Nephron progenitor cell (in vitro differentiated cells): ENCODE measurements around the gene GAD1.

Experiments
- DNase-seq: peaks from one replicate; pipeline ENCODE4 v3.0.0; 2021
- H3K27ac Mint-ChIP-seq: 2 replicates; pipeline ENCODE4 v1.8.0; 2021; ENCODE audit warnings: mild to moderate bottlenecking, moderate library complexity, mixed read lengths
- H3K27me3 Mint-ChIP-seq: 2 replicates; pipeline ENCODE4 v1.8.0; 2021; ENCODE audit warnings: mild to moderate bottlenecking, low read depth, mixed read lengths; ENCODE audit not compliant: poor library complexity
- H3K36me3 Mint-ChIP-seq: 2 replicates; pipeline ENCODE4 v1.8.0; 2021; ENCODE audit warnings: low read depth, mixed read lengths
- H3K4me1 Mint-ChIP-seq: 2 replicates; pipeline ENCODE4 v1.8.0; 2021; ENCODE audit warnings: mixed read lengths
- H3K4me3 Mint-ChIP-seq: 2 replicates; pipeline ENCODE4 v1.8.0; 2021; ENCODE audit warnings: mild to moderate bottlenecking, moderate library complexity, mixed read lengths
- H3K9me3 Mint-ChIP-seq: 2 replicates; pipeline ENCODE4 v1.8.0; 2021; ENCODE audit warnings: mild to moderate bottlenecking, moderate library complexity, mixed read lengths
- TF ChIP-seq, protein P1 (sequence below): fragments of 200-600 bp; sonication (generic); IDR thresholded peaks from 2 replicates; pipeline ENCODE4 v1.5.0; 2021; ENCODE audit warnings: antibody characterized with exemption

GAD1 gene

DNA sequence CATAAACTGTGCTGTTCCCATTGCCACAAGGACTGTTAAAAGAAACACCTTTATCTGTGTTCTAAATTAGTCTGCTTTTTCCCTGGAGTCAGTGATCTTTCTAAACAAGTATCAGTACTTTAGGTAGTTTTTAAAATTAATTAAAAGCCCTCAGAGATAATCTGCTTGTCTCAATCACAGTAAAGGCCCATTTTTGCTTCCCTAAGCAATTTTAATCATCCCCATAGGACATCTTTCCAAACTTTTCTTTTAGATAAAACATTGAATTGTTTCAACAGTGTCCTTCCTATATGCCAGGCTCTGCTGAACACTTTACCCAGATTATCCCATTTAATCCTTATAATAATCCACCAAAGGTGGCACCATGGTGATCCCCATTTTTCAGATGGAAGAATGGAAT is 42.6 kb upstream of the GAD1 start:
- Mint-ChIP-seq H3K4me1 (peaks cover 27% of the 10 kb centered on the region), H3K9me3 (no peaks in the 10 kb centered on the region), H3K36me3 (no peaks in the 10 kb centered on the region), H3K4me3 (no peak overlapping the region), H3K27ac (peak overlapping the region; percentile 11), H3K27me3 (peaks cover 3% of the 10 kb centered on the region)
- TF ChIP-seq, protein P1, sequence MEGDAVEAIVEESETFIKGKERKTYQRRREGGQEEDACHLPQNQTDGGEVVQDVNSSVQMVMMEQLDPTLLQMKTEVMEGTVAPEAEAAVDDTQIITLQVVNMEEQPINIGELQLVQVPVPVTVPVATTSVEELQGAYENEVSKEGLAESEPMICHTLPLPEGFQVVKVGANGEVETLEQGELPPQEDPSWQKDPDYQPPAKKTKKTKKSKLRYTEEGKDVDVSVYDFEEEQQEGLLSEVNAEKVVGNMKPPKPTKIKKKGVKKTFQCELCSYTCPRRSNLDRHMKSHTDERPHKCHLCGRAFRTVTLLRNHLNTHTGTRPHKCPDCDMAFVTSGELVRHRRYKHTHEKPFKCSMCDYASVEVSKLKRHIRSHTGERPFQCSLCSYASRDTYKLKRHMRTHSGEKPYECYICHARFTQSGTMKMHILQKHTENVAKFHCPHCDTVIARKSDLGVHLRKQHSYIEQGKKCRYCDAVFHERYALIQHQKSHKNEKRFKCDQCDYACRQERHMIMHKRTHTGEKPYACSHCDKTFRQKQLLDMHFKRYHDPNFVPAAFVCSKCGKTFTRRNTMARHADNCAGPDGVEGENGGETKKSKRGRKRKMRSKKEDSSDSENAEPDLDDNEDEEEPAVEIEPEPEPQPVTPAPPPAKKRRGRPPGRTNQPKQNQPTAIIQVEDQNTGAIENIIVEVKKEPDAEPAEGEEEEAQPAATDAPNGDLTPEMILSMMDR = no peak
- no peak for DNase-seq

DNA sequence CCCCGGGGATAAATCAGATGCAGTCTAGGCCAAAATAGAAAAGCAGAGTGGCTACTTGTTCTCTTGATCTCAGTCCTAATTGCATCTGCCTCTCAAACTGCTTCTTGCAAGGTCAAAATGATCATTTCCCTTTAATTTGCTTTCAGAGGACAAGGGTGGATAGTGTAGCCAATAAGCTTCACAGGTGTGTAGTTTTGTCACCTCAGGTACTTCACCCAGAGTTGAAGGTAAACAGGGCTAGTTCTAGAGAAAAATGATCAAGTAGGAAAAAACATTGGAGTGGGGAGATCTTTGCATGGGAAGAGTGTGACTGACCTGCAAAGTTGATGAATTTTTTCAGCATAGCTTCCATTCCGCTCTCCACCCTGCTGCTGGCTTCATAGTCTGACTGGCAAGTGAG is 37.8 kb upstream of the GAD1 start:
- Mint-ChIP-seq H3K27me3 (no peaks in the 10 kb centered on the region), H3K27ac (peak overlapping the region; percentile 64), H3K4me1 (no peaks in the 10 kb centered on the region), H3K4me3 (no peak overlapping the region), H3K36me3 (no peaks in the 10 kb centered on the region), H3K9me3 (no peaks in the 10 kb centered on the region)
- no peak for DNase-seq
- TF ChIP-seq, protein P1 = no peak

DNA sequence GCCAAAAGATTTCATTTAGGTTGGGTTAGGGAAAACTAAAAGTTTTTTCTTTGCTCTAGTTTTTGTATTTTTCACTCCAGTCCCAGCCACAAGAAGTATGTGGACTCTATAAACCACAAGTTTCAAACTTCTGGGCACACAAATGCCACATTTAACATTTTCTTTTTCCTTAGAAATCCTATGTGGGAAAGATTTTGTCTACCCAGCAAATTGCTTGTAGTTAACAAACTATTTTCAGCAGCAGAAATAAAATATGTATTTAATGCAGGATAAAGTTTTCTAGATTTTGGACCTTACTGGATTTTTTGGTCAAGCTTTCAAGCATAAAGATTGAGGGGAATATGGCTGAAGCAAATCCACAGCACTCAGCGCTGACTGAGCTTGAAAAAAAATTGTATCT is 37.4 kb upstream of the GAD1 start:
- Mint-ChIP-seq H3K9me3 (no peaks in the 10 kb centered on the region), H3K27me3 (no peaks in the 10 kb centered on the region), H3K4me1 (no peaks in the 10 kb centered on the region), H3K27ac (no peak overlapping the region), H3K4me3 (no peak overlapping the region), H3K36me3 (no peaks in the 10 kb centered on the region)
- DNase-seq = no peak
- TF ChIP-seq, protein P1 = no peak

DNA sequence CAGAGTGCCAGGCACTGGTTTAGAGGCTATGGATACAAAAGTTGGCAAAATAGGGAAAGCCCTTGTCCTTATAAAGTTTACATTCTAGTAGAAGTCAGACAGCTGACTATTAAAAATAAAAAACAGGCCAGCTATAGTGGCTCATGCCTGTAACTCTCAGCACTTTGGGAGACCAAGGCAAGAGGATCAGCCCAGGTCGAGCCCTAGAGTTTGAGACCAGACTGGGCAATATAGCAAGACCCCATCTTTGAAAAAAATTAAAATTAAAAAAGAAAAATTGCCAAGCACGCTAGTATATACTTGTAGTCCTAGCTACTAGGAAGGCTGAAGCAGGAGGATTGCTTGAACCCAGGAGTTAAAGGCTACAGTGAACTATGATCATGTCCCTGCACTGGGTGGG is 34.0 kb upstream of the GAD1 start:
- Mint-ChIP-seq H3K4me1 (no peaks in the 10 kb centered on the region), H3K27me3 (no peaks in the 10 kb centered on the region), H3K9me3 (no peaks in the 10 kb centered on the region), H3K27ac (no peak overlapping the region), H3K4me3 (no peak overlapping the region), H3K36me3 (peaks cover 3% of the 10 kb centered on the region)
- TF ChIP-seq, protein P1 = no peak
- no peak for DNase-seq

DNA sequence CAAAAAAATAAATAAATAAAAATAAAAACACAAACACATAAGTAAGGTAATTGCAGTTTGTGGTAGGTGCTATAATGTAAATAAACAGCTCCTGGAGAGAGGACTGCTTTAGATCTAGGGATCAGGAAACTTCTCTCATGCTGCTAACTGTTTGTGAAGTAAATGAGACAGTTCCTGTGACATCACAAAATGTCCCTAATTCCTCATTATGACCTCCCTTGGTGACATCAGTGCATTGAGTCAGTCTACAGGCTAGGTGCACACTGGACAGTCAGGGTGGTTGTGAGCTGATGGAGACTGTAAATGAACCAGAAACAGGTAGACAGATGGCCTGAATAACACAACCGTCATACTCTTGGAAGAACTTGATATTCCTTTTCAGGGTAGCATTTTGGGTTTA is 33.1 kb upstream of the GAD1 start:
- Mint-ChIP-seq H3K4me1 (no peaks in the 10 kb centered on the region), H3K27me3 (no peaks in the 10 kb centered on the region), H3K9me3 (no peaks in the 10 kb centered on the region), H3K4me3 (no peak overlapping the region), H3K27ac (no peak overlapping the region), H3K36me3 (peaks cover 5% of the 10 kb centered on the region)
- TF ChIP-seq, protein P1 = no peak
- no peak for DNase-seq

DNA sequence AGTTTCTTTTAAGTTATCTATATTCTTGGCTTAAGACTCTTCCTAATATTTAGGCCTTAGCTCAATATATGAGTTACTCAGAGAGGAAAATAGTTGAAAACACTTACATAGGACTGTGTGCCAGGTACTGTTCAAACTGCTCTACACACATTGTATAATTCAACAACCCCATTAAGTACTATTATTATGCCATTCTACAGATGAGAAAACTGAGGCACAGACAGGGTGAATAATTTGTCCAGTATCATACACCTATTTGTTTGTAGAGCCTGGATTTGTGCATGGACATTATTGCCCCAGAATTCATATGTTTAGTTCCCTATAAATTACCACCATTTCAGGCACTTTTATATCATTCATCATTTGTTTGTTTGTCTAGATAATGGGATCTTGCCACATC is 17.7 kb upstream of the GAD1 start:
- no peak for DNase-seq
- Mint-ChIP-seq H3K27ac (no peak overlapping the region), H3K4me3 (no peak overlapping the region), H3K9me3 (peaks cover 6% of the 10 kb centered on the region), H3K27me3 (no peaks in the 10 kb centered on the region), H3K4me1 (peaks cover 11% of the 10 kb centered on the region), H3K36me3 (peaks cover 15% of the 10 kb centered on the region)
- TF ChIP-seq, protein P1 = no peak
